T-cell (primary cell): ENCODE data around the gene LINC00305. TPM values are rescaled to one million over a fixed set of nuclear protein-coding genes. Genes with fewer than 3 reads are reported as not detected.

Experiments used
- ATAC-seq, 4 experiments: fragments of 200-7000 bp in 3 of 4; fragments of 150-1000 bp in 1 of 4; cut with Tn5 transposase; replicated peaks in 1 of 4; 1 replicate in 3 of 4; 2 replicates in 1 of 4; pipeline ENCODE4 v1.10.0; 2021; ENCODE audit warnings: moderate library complexity in 3 of 4, mild to moderate bottlenecking in 2 of 4, moderate number of reproducible peaks in 1 of 4
- CTCF ChIA-PET, 2 donors: fragments of 300-600 bp; sonication (Branson Sonifier 250); formaldehyde crosslinking; loops; one replicate each; lab custom pipeline; 2022; ENCODE audit warnings: antibody characterized with exemption in 2 of 2; lab: Charles Lee
- POLR2A ChIA-PET, 2 donors: fragments of 300-600 bp; sonication (Branson Sonifier 250); formaldehyde crosslinking; loops; one replicate each; lab custom pipeline; 2022; ENCODE audit warnings: antibody characterized with exemption in 2 of 2; lab: Charles Lee
- DNase-seq, 35 experiments: peaks; one replicate each; pipeline versions ENCODE4 v3.0.0 to v3.0.0-alpha.2; 2013 to 2023
- H3K27ac ChIP-seq: one replicate; pipeline ENCODE4 v1.5.1; 2013; ENCODE audit warnings: low read length
- H3K27me3 ChIP-seq, 2 experiments: replicated peaks in 1 of 2; 1 replicate in 1 of 2; 2 replicates in 1 of 2; pipeline versions ENCODE4 v1.6.1 to v1.7.0; 2013; ENCODE audit warnings: low read length in 1 of 2, mixed read lengths in 1 of 2; ENCODE audit not compliant: control insufficient read depth in 2 of 2, insufficient read depth in 2 of 2; ENCODE audit errors: extremely low read depth in 1 of 2
- H3K36me3 ChIP-seq, 2 donors: 1 replicate in 1 of 2; 2 replicates in 1 of 2; pipeline versions ENCODE4 v1.6.1 to v1.7.0; 2013; ENCODE audit warnings: low read length in 1 of 2; ENCODE audit not compliant: control insufficient read depth in 2 of 2, insufficient read depth in 1 of 2; ENCODE audit errors: extremely low read depth in 1 of 2
- H3K4me1 ChIP-seq, 2 experiments: 1 replicate in 1 of 2; 2 replicates in 1 of 2; pipeline versions ENCODE4 v1.6.1 to v1.7.0; 2013; ENCODE audit warnings: low read length in 2 of 2, mixed read lengths in 1 of 2; ENCODE audit not compliant: insufficient read depth in 2 of 2, control insufficient read depth in 1 of 2; ENCODE audit errors: extremely low read depth in 1 of 2
- H3K4me3 ChIP-seq, 2 donors: 1 replicate in 1 of 2; 2 replicates in 1 of 2; pipeline versions ENCODE4 v1.5.1 to v1.7.0; 2013; ENCODE audit warnings: mild to moderate bottlenecking in 2 of 2, low read length in 1 of 2, moderate library complexity in 1 of 2; ENCODE audit not compliant: control insufficient read depth in 1 of 2; ENCODE audit errors: extremely low read depth in 1 of 2
- H3K9me3 ChIP-seq: 2 replicates; pipeline ENCODE4 v1.7.0; 2013
- H3K27ac Mint-ChIP-seq, 2 donors: one replicate each; pipeline ENCODE4 v1.8.0; 2020 to 2021; ENCODE audit warnings: mild to moderate bottlenecking in 2 of 2, mixed read lengths in 2 of 2
- H3K27me3 Mint-ChIP-seq, 2 donors: one replicate each; pipeline ENCODE4 v1.8.0; 2021 to 2022; ENCODE audit warnings: mixed read lengths in 2 of 2
- H3K36me3 Mint-ChIP-seq: one replicate; pipeline ENCODE4 v1.8.0; 2021; ENCODE audit warnings: mixed read lengths
- H3K4me1 Mint-ChIP-seq, 3 donors: one replicate each; pipeline ENCODE4 v1.8.0; 2020 to 2022; ENCODE audit warnings: mixed read lengths in 3 of 3, mild to moderate bottlenecking in 1 of 3
- H3K4me3 Mint-ChIP-seq, 3 donors: one replicate each; pipeline ENCODE4 v1.8.0; 2020 to 2022; ENCODE audit warnings: mild to moderate bottlenecking in 3 of 3, mixed read lengths in 3 of 3, moderate library complexity in 3 of 3
- H3K9me3 Mint-ChIP-seq, 3 donors: one replicate each; pipeline ENCODE4 v1.8.0; 2020 to 2022; ENCODE audit warnings: mixed read lengths in 3 of 3
- WGBS: methylation state at CpG from one replicate; pipeline ENCODE4 v1.1.5; 2013; ENCODE audit warnings: missing lambda C conversion rate; ENCODE audit not compliant: insufficient coverage; 5-methylcytosine and 5-hydroxymethylcytosine counted together
- total RNA-seq, 35 experiments: library from RNA in 6 of 35; stranded (reverse) in 6 of 35; fragments of 120-200 nt in 1 of 35; gene quantifications; one replicate each; pipeline versions ENCODE4 v1.2.1 to v1.2.4 and lab custom pipeline; 2013 to 2026

Gene LINC00305
- total RNA-seq, 5 donors from 2014 or later (not counting 1 experiment from before 2014, with no cell fraction given): not detected

GRCh38 chr18:64127172-64127571, 21.7 kb downstream of the LINC00305 start:
- H3K27me3 Mint-ChIP-seq: no peaks in the 10 kb centered on the region
- POLR2A ChIA-PET: no interaction called here

GRCh38 chr18:64119916-64120315, 29.0 kb downstream of the LINC00305 start:
- no peaks in the 10 kb centered on the region for H3K36me3 ChIP-seq
- H3K4me3 Mint-ChIP-seq: no peak overlapping the region
- no peaks in the 10 kb centered on the region for H3K27me3 ChIP-seq
- no peak for ATAC-seq
- H3K27ac Mint-ChIP-seq: no peak overlapping the region
- peaks cover 0 to 7% (median 0%) of the 10 kb centered on the region in 3 donors for H3K9me3 Mint-ChIP-seq
- no peak for DNase-seq
- H3K4me1 Mint-ChIP-seq: no peaks in the 10 kb centered on the region
- H3K4me3 ChIP-seq: no peak overlapping the region
- no peaks in the 10 kb centered on the region for H3K9me3 ChIP-seq
- H3K36me3 Mint-ChIP-seq: no peaks in the 10 kb centered on the region
- no peak overlapping the region for H3K27ac ChIP-seq
- CTCF ChIA-PET: no interaction called here
- POLR2A ChIA-PET: no interaction called here
- WGBS: no CpG with 5 or more reads among the region's 1 CpG
- H3K27me3 Mint-ChIP-seq: peaks cover 0 to 3% of the 10 kb centered on the region in 2 donors
- no peaks in the 10 kb centered on the region for H3K4me1 ChIP-seq

More at GRCh38 chr18:64127172-64127571, 21.7 kb downstream of the LINC00305 start:
- no peak overlapping the region for H3K4me3 ChIP-seq
- H3K27me3 ChIP-seq: no peaks in the 10 kb centered on the region
- no peaks in the 10 kb centered on the region for H3K36me3 ChIP-seq
- 68% methylated on average over 2 of the region's 2 CpGs for WGBS
- H3K9me3 Mint-ChIP-seq: peaks cover 0 to 7% (median 0%) of the 10 kb centered on the region in 3 donors
- DNase-seq (no peak), ATAC-seq (no peak)
- no peak overlapping the region for H3K27ac ChIP-seq
- H3K4me1 ChIP-seq: no peaks in the 10 kb centered on the region
- H3K36me3 Mint-ChIP-seq: no peaks in the 10 kb centered on the region
- H3K27ac Mint-ChIP-seq: no peak overlapping the region
- H3K4me3 Mint-ChIP-seq: no peak overlapping the region
- CTCF ChIA-PET: no interaction called here
- H3K4me1 Mint-ChIP-seq: no peaks in the 10 kb centered on the region
- H3K9me3 ChIP-seq: no peaks in the 10 kb centered on the region

DNA sequence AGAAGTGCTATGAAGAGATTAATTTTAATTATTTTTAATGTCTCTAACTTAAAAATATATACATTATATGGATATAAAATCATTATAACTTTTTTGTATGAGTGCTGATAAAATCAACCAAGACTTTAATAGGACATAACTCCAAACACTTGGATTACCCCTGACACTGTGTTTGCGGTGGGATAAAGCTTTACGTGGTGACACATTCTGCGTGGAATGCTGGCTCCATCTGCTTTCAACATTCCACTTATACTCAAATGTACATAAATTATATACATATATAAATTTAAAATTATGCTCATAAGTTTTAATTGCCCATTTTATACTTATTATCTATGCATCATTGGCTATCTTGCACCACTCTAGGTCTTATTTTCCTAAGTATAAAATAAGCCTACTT, 30.5 kb downstream of the LINC00305 start:
- H3K4me1 ChIP-seq: no peaks in the 10 kb centered on the region
- ChIA-PET POLR2A (no interaction called here), CTCF (no interaction called here)
- H3K27ac Mint-ChIP-seq: no peak overlapping the region
- DNase-seq (no peak), ATAC-seq (no peak)
- peaks cover 0 to 3% of the 10 kb centered on the region in 2 donors for H3K27me3 Mint-ChIP-seq
- no peak overlapping the region for H3K4me3 Mint-ChIP-seq
- no peaks in the 10 kb centered on the region for H3K27me3 ChIP-seq
- no peaks in the 10 kb centered on the region for H3K4me1 Mint-ChIP-seq
- no peaks in the 10 kb centered on the region for H3K36me3 ChIP-seq
- H3K27ac ChIP-seq: no peak overlapping the region
- no peaks in the 10 kb centered on the region for H3K9me3 ChIP-seq
- no peak overlapping the region for H3K4me3 ChIP-seq
- peaks cover 0 to 7% (median 0%) of the 10 kb centered on the region in 3 donors for H3K9me3 Mint-ChIP-seq
- no CpG with 5 or more reads among the region's 3 CpGs for WGBS
- no peaks in the 10 kb centered on the region for H3K36me3 Mint-ChIP-seq

DNA sequence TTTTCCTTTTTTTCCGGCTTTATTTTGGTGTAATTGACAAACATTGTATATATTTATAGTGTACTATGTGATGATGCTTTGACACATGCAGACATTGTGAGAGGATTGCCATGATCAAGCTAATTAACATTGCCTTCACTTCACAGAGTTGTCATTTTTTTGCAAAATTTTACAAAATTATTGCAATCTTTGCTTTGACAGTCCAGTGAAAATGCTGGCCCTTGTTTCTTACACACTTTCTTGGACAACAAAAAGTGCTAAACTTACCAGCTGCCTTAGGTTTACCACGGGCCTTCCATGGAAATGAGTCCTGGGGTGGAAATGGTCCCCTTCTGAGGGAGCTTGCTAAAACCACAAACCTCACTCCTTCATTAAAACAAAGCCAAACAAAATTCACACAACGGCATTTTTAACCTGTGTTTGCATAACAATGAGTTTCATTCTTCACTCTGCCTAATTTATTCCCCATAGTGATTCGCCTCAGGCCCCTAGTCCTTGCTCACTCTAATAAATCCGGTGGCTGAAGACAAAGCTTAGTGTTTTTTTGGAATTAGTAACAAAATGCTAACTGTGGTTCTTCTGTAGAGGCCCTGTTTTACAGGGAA, 32.2 kb downstream of the LINC00305 start:
- Histone ChIP-seq H3K9me3 (no peaks in the 10 kb centered on the region), H3K4me1 (no peaks in the 10 kb centered on the region), H3K36me3 (no peaks in the 10 kb centered on the region), H3K4me3 (no peak overlapping the region), H3K27ac (no peak overlapping the region), H3K27me3 (no peaks in the 10 kb centered on the region)
- Mint-ChIP-seq H3K27me3 (peaks cover 0 to 3% of the 10 kb centered on the region in 2 donors), H3K4me1 (no peaks in the 10 kb centered on the region), H3K27ac (no peak overlapping the region), H3K36me3 (no peaks in the 10 kb centered on the region), H3K9me3 (peaks cover 0 to 4% (median 0%) of the 10 kb centered on the region in 3 donors), H3K4me3 (no peak overlapping the region)
- ChIA-PET POLR2A (no interaction called here), CTCF (interaction anchor here in 1 of 2 donors (0.6 kb wide), 1 partner anchor 49 kb away, joined by 3 read pairs; no protein-coding TSS in a partner anchor)
- DNase-seq: no peak
- no CpG with 5 or more reads among the region's 5 CpGs for WGBS
- ATAC-seq: no peak

- WGBS: no CpG with 5 or more reads among the region's 3 CpGs
- no peak overlapping the region for H3K4me3 Mint-ChIP-seq
- H3K27ac Mint-ChIP-seq: no peak overlapping the region
These were observed 33.0 kb downstream of the LINC00305 start for GRCh38 chr18:64115881-64116280.

DNA sequence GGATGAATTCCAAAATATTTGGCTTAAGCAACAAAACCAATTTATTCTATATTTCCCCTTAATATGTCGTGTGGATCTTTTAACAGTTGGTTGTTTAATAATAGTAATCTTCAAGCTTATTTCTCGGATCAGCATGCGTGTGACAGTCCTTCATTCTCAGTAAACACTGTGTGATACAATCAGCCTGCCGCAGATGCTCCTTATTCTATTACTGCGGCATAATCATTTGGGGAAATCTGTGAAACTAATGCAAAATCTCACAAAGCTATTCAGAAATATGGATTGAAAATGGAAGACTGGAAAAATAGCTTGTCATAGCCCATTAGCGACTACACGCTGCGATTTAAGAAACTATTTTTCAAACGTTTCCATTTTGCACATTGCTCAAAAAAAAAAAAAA, 36.9 kb downstream of the LINC00305 start:
- peaks cover 2 to 4% of the 10 kb centered on the region in 2 donors for H3K27me3 Mint-ChIP-seq
- no peak for DNase-seq
- no peaks in the 10 kb centered on the region for H3K9me3 ChIP-seq
- H3K4me1 ChIP-seq: no peaks in the 10 kb centered on the region
- no peaks in the 10 kb centered on the region for H3K36me3 ChIP-seq
- no peak for ATAC-seq
- no peaks in the 10 kb centered on the region for H3K4me1 Mint-ChIP-seq
- ChIA-PET POLR2A (no interaction called here), CTCF (interaction anchor here in 1 of 2 donors (0.7 kb wide), 1 partner anchor 150 kb away, joined by 3 read pairs; no protein-coding TSS in a partner anchor)
- peaks cover 0 to 12% (median 0%) of the 10 kb centered on the region in 3 donors for H3K9me3 Mint-ChIP-seq
- H3K36me3 Mint-ChIP-seq: no peaks in the 10 kb centered on the region
- H3K4me3 ChIP-seq: no peak overlapping the region
- no peak overlapping the region for H3K27ac Mint-ChIP-seq
- no peak overlapping the region for H3K4me3 Mint-ChIP-seq
- WGBS: no CpG with 5 or more reads among the region's 9 CpGs
- no peak overlapping the region for H3K27ac ChIP-seq
- H3K27me3 ChIP-seq: no peaks in the 10 kb centered on the region

More at GRCh38 chr18:64115881-64116280, 33.0 kb downstream of the LINC00305 start:
- Histone ChIP-seq H3K36me3 (no peaks in the 10 kb centered on the region), H3K27me3 (no peaks in the 10 kb centered on the region), H3K4me3 (no peak overlapping the region), H3K9me3 (no peaks in the 10 kb centered on the region), H3K27ac (no peak overlapping the region), H3K4me1 (no peaks in the 10 kb centered on the region)
- Mint-ChIP-seq H3K4me1 (no peaks in the 10 kb centered on the region), H3K9me3 (peaks cover 0 to 4% (median 0%) of the 10 kb centered on the region in 3 donors), H3K36me3 (no peaks in the 10 kb centered on the region), H3K27me3 (peaks cover 0 to 2% of the 10 kb centered on the region in 2 donors)
- ChIA-PET POLR2A (no interaction called here), CTCF (no interaction called here)
- ATAC-seq (no peak), DNase-seq (no peak)
